Measurements from ENCODE around the gene ALDH1A1.
"Not testable (repeated sequence)": the region's sequence is repeated elsewhere in the genome, so short reads cannot be mapped to it uniquely, and the experiment has no call there.

DNA sequence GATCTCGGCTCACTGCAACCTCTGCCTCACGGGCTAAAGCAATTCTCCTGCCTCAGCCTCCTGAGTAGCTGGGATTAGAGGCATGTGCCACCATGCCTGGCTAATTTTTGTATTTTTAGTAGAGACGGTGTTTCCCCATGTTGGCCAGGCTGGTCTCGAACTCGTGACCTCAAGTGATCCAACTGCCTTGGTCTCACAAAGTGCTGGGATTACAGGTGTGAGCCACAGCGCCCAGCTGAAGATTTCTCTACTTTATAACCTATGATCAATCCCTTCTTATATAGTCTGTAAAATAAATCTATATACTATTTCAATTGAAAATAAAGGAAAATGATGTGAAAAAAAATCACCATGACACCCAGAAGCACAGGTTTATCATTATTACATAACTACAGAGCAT lies 13.3 kb downstream of the ALDH1A1 start:
- TF ChIP-seq, protein P1, sequence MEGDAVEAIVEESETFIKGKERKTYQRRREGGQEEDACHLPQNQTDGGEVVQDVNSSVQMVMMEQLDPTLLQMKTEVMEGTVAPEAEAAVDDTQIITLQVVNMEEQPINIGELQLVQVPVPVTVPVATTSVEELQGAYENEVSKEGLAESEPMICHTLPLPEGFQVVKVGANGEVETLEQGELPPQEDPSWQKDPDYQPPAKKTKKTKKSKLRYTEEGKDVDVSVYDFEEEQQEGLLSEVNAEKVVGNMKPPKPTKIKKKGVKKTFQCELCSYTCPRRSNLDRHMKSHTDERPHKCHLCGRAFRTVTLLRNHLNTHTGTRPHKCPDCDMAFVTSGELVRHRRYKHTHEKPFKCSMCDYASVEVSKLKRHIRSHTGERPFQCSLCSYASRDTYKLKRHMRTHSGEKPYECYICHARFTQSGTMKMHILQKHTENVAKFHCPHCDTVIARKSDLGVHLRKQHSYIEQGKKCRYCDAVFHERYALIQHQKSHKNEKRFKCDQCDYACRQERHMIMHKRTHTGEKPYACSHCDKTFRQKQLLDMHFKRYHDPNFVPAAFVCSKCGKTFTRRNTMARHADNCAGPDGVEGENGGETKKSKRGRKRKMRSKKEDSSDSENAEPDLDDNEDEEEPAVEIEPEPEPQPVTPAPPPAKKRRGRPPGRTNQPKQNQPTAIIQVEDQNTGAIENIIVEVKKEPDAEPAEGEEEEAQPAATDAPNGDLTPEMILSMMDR (IDR thresholded peaks at IDR 0.05 in 4 of 5, conservative IDR thresholded peaks at IDR 0.05 in 1 of 5): not testable (repeated sequence)
- not testable (repeated sequence) for TF ChIP-seq POLR2A (IDR thresholded peaks at IDR 0.05)
